NB4 (cell line): ENCODE results near the gene ACP3.
A peak's percentile ranks its signal among the peaks of the same experiment; 100 is the strongest.
"Not testable (repeated sequence)": the region's sequence is repeated elsewhere in the genome, so short reads cannot be mapped to it uniquely, and the experiment has no call there.

Experiments used
- DNase-seq: peaks from one replicate; pipeline ENCODE4 v3.0.0; 2010; ENCODE audit warnings: low read depth
- H3K4me3 ChIP-seq: one replicate; pipeline ENCODE4 v1.5.1; 2011; ENCODE audit warnings: mild to moderate bottlenecking, low read depth, low read length, moderate library complexity
- MYC ChIP-seq: IDR thresholded peaks from 2 replicates; pipeline ENCODE4 v1.6.1; 2011; ENCODE audit warnings: low read depth, low read length
- POLR2A ChIP-seq: IDR thresholded peaks from 2 replicates; pipeline ENCODE4 v1.6.1; 2011; ENCODE audit warnings: mild to moderate bottlenecking; ENCODE audit not compliant: insufficient read length; ENCODE audit errors: extremely low read depth
- TF ChIP-seq, protein P1 (sequence below): IDR thresholded peaks from 2 replicates; pipeline ENCODE4 v1.6.1; 2011; ENCODE audit warnings: low read depth, low read length
- TF ChIP-seq, protein P2 (sequence below): IDR thresholded peaks from one replicate; pipeline ENCODE4 v1.5.1; 2012; ENCODE audit warnings: low read depth, low read length

The ACP3 gene

DNA sequence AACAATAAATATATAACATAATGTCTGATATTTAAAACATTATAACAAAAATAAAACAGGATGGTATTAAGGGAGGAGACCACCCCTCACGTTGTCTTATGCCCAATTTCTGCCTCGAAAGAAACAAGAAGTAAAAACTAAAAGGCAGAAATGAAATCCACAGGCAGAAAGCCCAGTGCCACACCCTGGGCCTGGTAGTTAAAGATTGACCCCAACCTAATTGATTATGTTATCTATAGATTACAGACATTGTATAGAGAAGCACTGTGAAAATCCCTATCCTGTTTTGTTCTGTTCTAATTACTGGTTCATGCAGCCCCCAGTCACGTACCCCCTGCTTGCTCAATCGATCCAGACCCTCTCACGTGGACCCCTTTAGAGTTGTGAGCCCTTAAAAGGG is 22.3 kb upstream of the ACP3 start:
- DNase-seq: no peak
- no peak overlapping the region for H3K4me3 ChIP-seq
- TF ChIP-seq, protein P1, sequence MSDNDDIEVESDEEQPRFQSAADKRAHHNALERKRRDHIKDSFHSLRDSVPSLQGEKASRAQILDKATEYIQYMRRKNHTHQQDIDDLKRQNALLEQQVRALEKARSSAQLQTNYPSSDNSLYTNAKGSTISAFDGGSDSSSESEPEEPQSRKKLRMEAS: no peak
- TF ChIP-seq MYC (no peak), POLR2A (no peak)
- TF ChIP-seq, protein P2, sequence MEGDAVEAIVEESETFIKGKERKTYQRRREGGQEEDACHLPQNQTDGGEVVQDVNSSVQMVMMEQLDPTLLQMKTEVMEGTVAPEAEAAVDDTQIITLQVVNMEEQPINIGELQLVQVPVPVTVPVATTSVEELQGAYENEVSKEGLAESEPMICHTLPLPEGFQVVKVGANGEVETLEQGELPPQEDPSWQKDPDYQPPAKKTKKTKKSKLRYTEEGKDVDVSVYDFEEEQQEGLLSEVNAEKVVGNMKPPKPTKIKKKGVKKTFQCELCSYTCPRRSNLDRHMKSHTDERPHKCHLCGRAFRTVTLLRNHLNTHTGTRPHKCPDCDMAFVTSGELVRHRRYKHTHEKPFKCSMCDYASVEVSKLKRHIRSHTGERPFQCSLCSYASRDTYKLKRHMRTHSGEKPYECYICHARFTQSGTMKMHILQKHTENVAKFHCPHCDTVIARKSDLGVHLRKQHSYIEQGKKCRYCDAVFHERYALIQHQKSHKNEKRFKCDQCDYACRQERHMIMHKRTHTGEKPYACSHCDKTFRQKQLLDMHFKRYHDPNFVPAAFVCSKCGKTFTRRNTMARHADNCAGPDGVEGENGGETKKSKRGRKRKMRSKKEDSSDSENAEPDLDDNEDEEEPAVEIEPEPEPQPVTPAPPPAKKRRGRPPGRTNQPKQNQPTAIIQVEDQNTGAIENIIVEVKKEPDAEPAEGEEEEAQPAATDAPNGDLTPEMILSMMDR: no peak

DNA sequence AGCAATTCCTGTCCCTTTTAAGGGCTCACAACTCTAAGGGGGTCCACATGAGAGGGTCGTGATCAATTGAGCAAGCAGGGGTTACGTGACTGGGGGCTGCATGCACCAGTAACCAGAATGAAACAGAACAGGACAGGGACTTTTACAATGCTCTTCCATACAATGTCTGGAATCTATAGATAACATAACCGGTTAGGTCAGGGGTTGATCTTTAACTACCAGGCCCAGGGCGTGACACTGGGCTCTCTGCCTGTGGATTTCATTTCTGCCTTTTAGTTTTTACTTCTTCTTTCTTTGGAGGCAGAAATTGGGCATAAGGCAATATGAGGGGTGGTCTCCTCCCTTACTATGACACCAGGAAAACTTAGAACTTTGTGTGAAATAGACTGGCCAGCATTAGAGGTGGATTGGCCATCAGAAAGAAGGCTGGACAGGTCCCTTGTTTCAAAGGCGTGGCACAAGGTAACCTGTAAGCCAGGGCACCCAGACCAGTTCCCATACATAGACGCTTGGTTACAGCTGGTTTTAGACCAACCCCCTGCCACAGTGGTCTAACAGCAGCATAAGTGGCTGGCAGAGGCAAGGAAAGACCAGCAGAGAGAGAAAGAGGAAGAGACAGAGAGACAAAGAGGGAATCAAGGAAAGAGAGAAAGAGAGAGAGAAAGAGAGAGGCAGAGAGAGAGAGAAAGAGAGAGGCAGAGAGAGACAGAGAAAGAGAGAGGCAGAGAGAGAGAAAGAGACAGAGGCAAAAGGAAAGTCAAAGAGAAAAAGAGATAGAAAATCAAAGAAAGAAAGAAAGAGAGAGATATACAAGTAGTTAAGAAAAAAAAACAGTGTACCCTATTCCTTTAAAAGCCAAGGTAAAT is 13.6 kb upstream of the ACP3 start:
- DNase-seq, H3K4me3 ChIP-seq: not testable (repeated sequence)

DNA sequence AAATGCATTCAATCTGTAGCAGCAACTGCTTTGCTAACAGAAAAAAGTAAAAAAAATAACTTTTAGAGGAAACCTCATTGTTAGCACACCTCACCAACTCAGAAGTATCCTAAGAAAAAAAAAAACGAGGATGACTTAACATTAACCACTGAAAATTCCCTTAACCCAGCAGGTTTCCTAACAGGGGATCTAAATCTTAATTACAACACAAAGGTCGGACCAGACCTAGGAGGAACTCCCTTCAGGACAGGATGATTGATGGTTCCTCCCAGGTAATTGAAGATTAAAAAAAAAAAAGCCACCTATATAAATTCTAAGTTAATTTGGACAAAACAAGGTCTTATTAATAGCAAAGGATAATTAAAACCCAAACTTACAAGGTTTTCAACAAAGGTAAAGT is 12.9 kb upstream of the ACP3 start:
- DNase-seq, H3K4me3 ChIP-seq: not testable (repeated sequence)

DNA sequence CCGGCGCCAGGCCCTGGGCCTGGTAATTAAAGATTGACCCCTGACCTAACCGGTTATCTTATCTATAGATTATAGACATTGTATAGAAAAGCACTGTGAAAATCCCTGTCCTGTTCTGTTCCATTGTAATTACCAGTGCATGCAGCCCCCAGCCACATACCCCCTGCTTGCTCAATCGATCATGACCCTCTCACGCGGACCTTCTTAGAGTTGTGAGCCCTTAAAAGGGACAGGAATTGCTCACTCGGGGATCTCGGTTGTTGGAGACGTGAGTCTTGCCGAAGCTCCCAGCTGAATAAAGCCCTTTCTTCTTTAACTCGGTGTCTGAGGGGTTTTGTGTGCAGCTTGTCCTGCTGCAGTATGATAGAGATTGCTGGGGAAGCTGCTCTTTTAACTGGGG is 7.2 kb upstream of the ACP3 start:
- not testable (repeated sequence) for DNase-seq

DNA sequence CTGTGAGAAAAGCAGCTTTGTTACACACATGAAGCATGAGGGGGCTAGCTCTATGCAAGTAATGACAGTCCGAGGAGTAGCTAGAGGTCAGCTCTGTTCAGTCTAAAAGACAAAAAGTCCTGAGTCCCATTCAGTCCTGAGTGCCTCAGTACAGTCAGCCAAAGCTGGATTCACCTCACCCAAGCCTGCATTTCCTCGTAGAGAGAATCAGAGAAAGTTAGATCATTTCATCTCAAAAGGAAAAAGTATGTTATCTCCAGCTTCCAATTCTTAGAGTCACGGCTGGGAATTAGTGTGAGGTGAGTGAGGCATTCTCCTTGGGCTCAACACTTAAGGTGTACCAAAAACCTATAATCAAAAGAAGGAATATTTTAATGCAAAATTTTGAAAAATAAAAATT is 5.9 kb upstream of the ACP3 start:
- DNase-seq: no peak
- TF ChIP-seq, protein P1: no peak
- TF ChIP-seq, protein P2: no peak
- TF ChIP-seq MYC: no peak
- TF ChIP-seq POLR2A: no peak
- H3K4me3 ChIP-seq: no peak overlapping the region

More for the DNA sequence above, 7.2 kb upstream of the ACP3 start:
- H3K4me3 ChIP-seq: not testable (repeated sequence)

DNA sequence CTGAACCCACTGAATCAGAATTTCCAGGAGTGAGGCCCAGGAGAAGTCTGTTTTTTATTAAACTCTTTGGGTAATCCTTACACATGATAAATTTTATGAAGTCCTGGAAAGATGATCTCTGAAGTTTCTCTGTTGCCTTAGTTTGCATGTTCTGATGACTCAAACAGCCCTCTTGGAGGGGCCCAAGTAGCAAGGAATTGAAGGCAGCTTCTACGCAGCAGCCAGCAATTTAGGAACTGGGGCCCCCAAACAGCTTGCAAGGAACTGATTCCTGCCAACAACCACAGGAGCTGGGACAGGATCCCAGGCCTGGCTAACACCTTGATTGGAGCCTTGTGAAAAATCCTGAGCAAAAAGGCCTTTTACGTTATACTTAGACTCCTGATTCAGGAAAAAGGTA is 5.4 kb upstream of the ACP3 start:
- no peak for TF ChIP-seq MYC
- TF ChIP-seq, protein P1: no peak
- TF ChIP-seq, protein P2: no peak
- no peak for TF ChIP-seq POLR2A
- no peak overlapping the region for H3K4me3 ChIP-seq
- no peak for DNase-seq

DNA sequence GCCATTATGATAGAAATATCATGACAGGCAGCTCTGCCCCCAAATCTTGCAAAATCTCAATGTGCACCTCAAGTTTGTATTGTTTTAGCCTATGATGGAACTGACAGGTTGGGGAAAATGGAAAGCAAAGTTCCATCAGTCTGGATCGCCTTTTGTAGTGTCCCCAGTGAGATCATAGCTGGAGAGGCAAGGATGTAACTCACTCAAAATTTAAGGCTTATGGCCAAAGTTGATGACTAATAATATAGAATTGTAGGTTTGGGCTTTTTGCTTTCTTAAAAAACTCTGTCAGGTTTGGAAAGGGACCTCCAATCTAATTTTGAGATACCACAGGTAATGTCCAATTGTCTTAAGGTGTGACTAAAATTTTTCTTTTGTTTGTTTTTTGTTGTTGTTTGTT is 1.4 kb upstream of the ACP3 start:
- no peak overlapping the region for H3K4me3 ChIP-seq
- TF ChIP-seq, protein P2: no peak
- TF ChIP-seq POLR2A (no peak), MYC (no peak)
- TF ChIP-seq, protein P1: no peak
- no peak for DNase-seq

DNA sequence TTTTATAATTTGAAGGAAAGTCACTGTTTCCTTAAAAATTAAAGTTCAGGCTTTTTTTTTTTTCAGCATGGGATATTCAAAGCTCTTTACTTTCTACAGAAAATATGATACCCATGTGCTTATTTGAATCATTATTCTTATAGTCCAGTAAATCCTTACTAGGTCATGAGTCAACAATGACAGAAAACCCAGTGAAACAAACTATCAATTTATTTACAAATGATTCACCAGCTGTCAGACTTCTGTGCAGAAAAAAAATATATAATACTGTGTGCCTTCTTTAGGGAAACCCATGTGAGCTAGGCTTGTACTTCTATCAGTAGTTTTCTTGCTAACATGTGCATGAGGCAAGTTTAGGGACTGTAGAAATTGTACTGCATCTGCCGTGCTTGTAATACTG is 1.2 kb downstream of the ACP3 start:
- TF ChIP-seq, protein P2: no peak
- peak; percentile 29; the same call in 1 of the 2 replicates for TF ChIP-seq MYC
- TF ChIP-seq, protein P1: peak; percentile 23; the same call in 1 of the 2 replicates
- no peak for TF ChIP-seq POLR2A
- peak; percentile 29 for DNase-seq
- H3K4me3 ChIP-seq: peak overlapping the region; percentile 68
